OCI-LY7 (cell line): Measurements from ENCODE around the gene ANKRD30B.
"Not testable (repeated sequence)": the region's sequence is repeated elsewhere in the genome, so short reads cannot be mapped to it uniquely, and the experiment has no call there.

ENCODE experiments used
- CTCF ChIP-seq: fragments of 200-600 bp; sonication (generic); conservative IDR thresholded peaks from 2 replicates; pipeline ENCODE4 v1.5.1; 2014; ENCODE audit warnings: mild to moderate bottlenecking, antibody characterized with exemption, low read length, moderate library complexity, mixed read lengths
- EZH2phosphoT487 ChIP-seq: fragments of 200-600 bp; sonication (generic); IDR thresholded peaks from 2 replicates; pipeline ENCODE4 v1.6.1; 2018; ENCODE audit warnings: low read depth, borderline replicate concordance, mild to moderate bottlenecking, mixed run types, antibody characterized with exemption, low read length, moderate library complexity, mixed read lengths

GRCh38 chr18:14701286-14702040 is 46.5 kb upstream of the ANKRD30B start:
- TF ChIP-seq CTCF, EZH2phosphoT487: not testable (repeated sequence)
